Keratinocyte (primary cell): ENCODE measurements around the gene RUVBL2. TPM values are rescaled to one million over a fixed set of nuclear protein-coding genes. Genes with fewer than 3 reads are reported as not detected.

ENCODE experiments used
- DNase-seq: peaks from one replicate; pipeline ENCODE4 v3.0.0-alpha.2; 2011; ENCODE audit warnings: low read depth, missing footprints, low spot score
- FAIRE-seq: peaks from 2 replicates; lab custom pipeline; 2011; peaks lifted over from hg19 to GRCh38; lab: Jason Lieb, UNC
- H2AFZ ChIP-seq: 2 replicates; pipeline ENCODE4 v1.6.0; 2012; ENCODE audit warnings: low read length, control low read depth, inconsistent platforms; ENCODE audit not compliant: control insufficient read depth
- H3K27ac ChIP-seq: 2 replicates; pipeline ENCODE4 v1.5.1; 2011; ENCODE audit warnings: low read length; ENCODE audit not compliant: control insufficient read depth, insufficient read depth
- H3K27me3 ChIP-seq: 3 replicates; pipeline ENCODE4 v1.6.0; 2011; ENCODE audit warnings: low read length; ENCODE audit not compliant: control insufficient read depth, insufficient read depth; ENCODE audit errors: extremely low read depth
- H3K36me3 ChIP-seq, 2 experiments: 2 replicates in 1 of 2; 3 replicates in 1 of 2; pipeline ENCODE4 v1.5.1; 2011; ENCODE audit warnings: low read length in 2 of 2, mild to moderate bottlenecking in 1 of 2; ENCODE audit not compliant: control insufficient read depth in 2 of 2, insufficient read depth in 2 of 2; ENCODE audit errors: extremely low read depth in 1 of 2
- H3K4me1 ChIP-seq: 3 replicates; pipeline ENCODE4 v1.5.1; 2011; ENCODE audit warnings: low read length; ENCODE audit not compliant: control insufficient read depth, insufficient read depth; ENCODE audit errors: extremely low read depth
- H3K4me2 ChIP-seq: 3 replicates; pipeline ENCODE4 v1.6.0; 2011; ENCODE audit warnings: low read depth, low read length; ENCODE audit not compliant: control insufficient read depth, insufficient read depth; ENCODE audit errors: extremely low read depth
- H3K4me3 ChIP-seq, 3 experiments: fragments of 200-600 bp in 1 of 3; sonication (generic) in 1 of 3; 2 replicates in 2 of 3; 3 replicates in 1 of 3; pipeline ENCODE4 v1.5.1; 2011 to 2016; ENCODE audit warnings: low read length in 3 of 3, mild to moderate bottlenecking in 3 of 3, control low read depth in 2 of 3, inconsistent platforms in 1 of 3, low read depth in 1 of 3, mixed read lengths in 1 of 3, mixed run types in 1 of 3, moderate library complexity in 1 of 3; ENCODE audit not compliant: control insufficient read depth in 2 of 3, insufficient read depth in 2 of 3; ENCODE audit errors: extremely low read depth in 1 of 3
- H3K79me2 ChIP-seq: 2 replicates; pipeline ENCODE4 v1.6.0; 2012; ENCODE audit warnings: low read length; ENCODE audit not compliant: control insufficient read depth, insufficient read depth
- H3K9ac ChIP-seq: 3 replicates; pipeline ENCODE4 v1.6.0; 2011; ENCODE audit warnings: low read length; ENCODE audit not compliant: control insufficient read depth, insufficient read depth; ENCODE audit errors: extremely low read depth
- H3K9me1 ChIP-seq: 3 replicates; pipeline ENCODE4 v1.6.0; 2011; ENCODE audit warnings: low read length; ENCODE audit not compliant: control insufficient read depth, insufficient read depth; ENCODE audit errors: extremely low read depth
- H3K9me3 ChIP-seq: 2 replicates; pipeline ENCODE4 v1.5.1; 2012; ENCODE audit warnings: low read depth, low read length; ENCODE audit not compliant: control insufficient read depth
- H4K20me1 ChIP-seq: 3 replicates; pipeline ENCODE4 v1.6.0; 2011; ENCODE audit warnings: low read length; ENCODE audit not compliant: control insufficient read depth, insufficient read depth; ENCODE audit errors: extremely low read depth
- CTCF ChIP-seq, 3 experiments: IDR thresholded peaks in 1 of 3; conservative IDR thresholded peaks in 1 of 3; optimal IDR thresholded peaks in 1 of 3; 2 replicates in 2 of 3; 3 replicates in 1 of 3; pipeline versions ENCODE3 to v1.5.1; 2011; ENCODE audit warnings: low read length in 3 of 3, mild to moderate bottlenecking in 3 of 3, moderate library complexity in 2 of 3, control low read depth in 1 of 3, inconsistent platforms in 1 of 3; ENCODE audit not compliant: insufficient read depth in 2 of 3; ENCODE audit errors: extremely low read depth in 1 of 3
- EZH2 ChIP-seq: IDR thresholded peaks from one replicate; pipeline ENCODE4 v1.6.1; 2012; ENCODE audit warnings: inconsistent platforms, mild to moderate bottlenecking, low read length, moderate library complexity
- dilution Hi-C: fragments of 300-500 bp; cut with MboI; formaldehyde crosslinking; loops from one replicate; pipeline ENCODE4 v1.7.0; 2020; ENCODE audit warnings: low sequenced_read_pairs; ENCODE audit not compliant: extremely low pct_ligation_motif_present
- polyA plus RNA-seq, 5 experiments: library from polyadenylated mRNA; depleted of rRNA in 3 of 5; stranded (reverse) in 3 of 5; stranded (forward) in 1 of 5; unstranded in 1 of 5; fragments of >200 nt; gene quantifications; 1 replicate in 1 of 5; 2 replicates in 3 of 5; 3 replicates in 1 of 5; pipeline versions ENCODE4 v1.2.1 to v1.2.3, GENCODE V29; 2011 to 2012; ENCODE audit warnings: missing spikeins in 2 of 5, low read depth in 1 of 5, low replicate concordance in 1 of 5

Gene RUVBL2
- polyA plus RNA-seq, 1 donor (not counting 4 experiments of a cell fraction or from before 2014, with no cell fraction given) = 126 TPM

GRCh38 chr19:49016067-49016839 is 22.6 kb downstream of the RUVBL2 start:
- Histone ChIP-seq H3K4me3 (no peak overlapping the region), H4K20me1 (no peaks in the 10 kb centered on the region), H3K27me3 (peaks cover 11% of the 10 kb centered on the region), H3K79me2 (no peaks in the 10 kb centered on the region), H3K9me3 (no peaks in the 10 kb centered on the region), H3K27ac (no peak overlapping the region), H3K9ac (no peak overlapping the region), H3K4me1 (peaks cover 18% of the 10 kb centered on the region), H2AFZ (no peak overlapping the region), H3K9me1 (no peaks in the 10 kb centered on the region), H3K4me2 (no peak overlapping the region), H3K36me3 (peaks cover 6 to 18% of the 10 kb centered on the region in 2 experiments)
- dilution Hi-C loops = no loop called here
- no peak for FAIRE-seq
- no peak for DNase-seq
- no peak for TF ChIP-seq EZH2
- TF ChIP-seq CTCF (optimal IDR thresholded peaks at IDR 0.05 in 1 of 3, IDR thresholded peaks at IDR 0.05 in 1 of 3, conservative IDR thresholded peaks at IDR 0.05 in 1 of 3; ENCODE audit: extremely low read depth in 1 of 3, insufficient read depth in 2 of 3, low read length in 3 of 3) = no peak

- TF ChIP-seq CTCF (optimal IDR thresholded peaks at IDR 0.05 in 1 of 3, IDR thresholded peaks at IDR 0.05 in 1 of 3, conservative IDR thresholded peaks at IDR 0.05 in 1 of 3; ENCODE audit: extremely low read depth in 1 of 3, insufficient read depth in 2 of 3, low read length in 3 of 3) (no peak), EZH2 (no peak)
- FAIRE-seq (no peak), DNase-seq (no peak)
- Histone ChIP-seq H3K4me3 (peak within 1 kb of the TSS; percentile 14 to 56 (median 35)), H3K79me2 (no peaks in the 10 kb centered on the region), H3K36me3 (peaks cover 0 to 14% of the 10 kb centered on the region in 2 experiments), H3K9me1 (no peaks in the 10 kb centered on the region), H3K27ac (no peak within 1 kb of the TSS), H3K9ac (no peak within 1 kb of the TSS), H3K4me1 (peaks cover 18% of the 10 kb centered on the region), H3K27me3 (peaks cover 11% of the 10 kb centered on the region), H4K20me1 (no peaks in the 10 kb centered on the region), H3K4me2 (peak within 1 kb of the TSS; percentile 81), H3K9me3 (no peaks in the 10 kb centered on the region), H2AFZ (no peak within 1 kb of the TSS)
- dilution Hi-C loops = no loop called here
Measured at GRCh38 chr19:49017041-49017665, 23.5 kb downstream of the RUVBL2 start, which contains the start of gene LHB. TSS of gene LHB (minus strand) at chr19:49017091. CDS start at chr19:49017081, 10 bp downstream.
